HCT116 (cell line): Measurements from ENCODE around the gene TRIM16.
"Not testable (repeated sequence)": the region's sequence is repeated elsewhere in the genome, so short reads cannot be mapped to it uniquely, and the experiment has no call there.

Experiments used
- CEBPB ChIP-seq: IDR thresholded peaks from 2 replicates; pipeline ENCODE4 v1.6.1; 2012; ENCODE audit warnings: low read depth
- CTCF ChIP-seq, 3 experiments: fragments of 200-600 bp in 1 of 3; sonication (generic) in 1 of 3; IDR thresholded peaks in 2 of 3; conservative IDR thresholded peaks in 1 of 3; 2 replicates each; pipeline ENCODE4 v1.5.1; 2012 to 2017; ENCODE audit warnings: low read depth in 2 of 3, low read length in 2 of 3, antibody characterized with exemption in 1 of 3, borderline replicate concordance in 1 of 3, control low read depth in 1 of 3, mild to moderate bottlenecking in 1 of 3, mixed read lengths in 1 of 3, mixed run types in 1 of 3, moderate library complexity in 1 of 3; ENCODE audit not compliant: insufficient read depth in 1 of 3
- EGR1 ChIP-seq: IDR thresholded peaks from 2 replicates; pipeline ENCODE4 v1.6.1; 2012; ENCODE audit warnings: low read depth
- EZH2 ChIP-seq: fragments of 200-600 bp; sonication (generic); IDR thresholded peaks from 2 replicates; pipeline ENCODE4 v1.6.1; 2017; ENCODE audit warnings: antibody characterized with exemption, mixed run types
- JUND ChIP-seq: IDR thresholded peaks from 2 replicates; pipeline ENCODE4 v1.6.1; 2012
- MAX ChIP-seq: IDR thresholded peaks from 2 replicates; pipeline ENCODE4 v1.6.1; 2012
- POLR2A ChIP-seq: IDR thresholded peaks from 2 replicates; pipeline ENCODE4 v1.7.0; 2011; ENCODE audit warnings: borderline replicate concordance; ENCODE audit not compliant: insufficient read depth, insufficient read length; ENCODE audit errors: extremely low read depth
- POLR2AphosphoS5 ChIP-seq: IDR thresholded peaks from 2 replicates; pipeline ENCODE4 v1.6.1; 2011; ENCODE audit warnings: mild to moderate bottlenecking, low read depth, low read length, moderate library complexity
- RAD21 ChIP-seq: IDR thresholded peaks from 2 replicates; pipeline ENCODE4 v1.6.1; 2012; ENCODE audit warnings: low read depth, mild to moderate bottlenecking
- REST ChIP-seq: IDR thresholded peaks from 2 replicates; pipeline ENCODE4 v1.6.1; 2012; ENCODE audit warnings: low read depth
- YY1 ChIP-seq: IDR thresholded peaks from 2 replicates; pipeline ENCODE4 v1.6.1; 2011; ENCODE audit warnings: low read length, low read depth, moderate library complexity, mild to moderate bottlenecking; ENCODE audit not compliant: insufficient replicate concordance; ENCODE audit errors: extremely low read depth
- ZNF274 ChIP-seq: fragments of 200-500 bp; sonication (Bioruptor generic); IDR thresholded peaks from 2 replicates; pipeline ENCODE4 v1.6.1; 2014; ENCODE audit warnings: mild to moderate bottlenecking, low read depth, low read length, inconsistent platforms

- TF ChIP-seq CTCF (IDR thresholded peaks at IDR 0.05 in 2 of 3, conservative IDR thresholded peaks at IDR 0.05 in 1 of 3; ENCODE audit: borderline replicate concordance in 1 of 3, insufficient read depth in 1 of 3, low read depth in 2 of 3, low read length in 2 of 3); REST; POLR2A; POLR2AphosphoS5; EGR1; ZNF274; RAD21; CEBPB; JUND; MAX; EZH2; YY1: not testable (repeated sequence)
Observed at GRCh38 chr17:15699937-15700336, 15.8 kb upstream of the TRIM16 start.
